ENCODE measurements around the gene TERB1.

GRCh38 chr16:66776457-66776856, 24.9 kb downstream of the TERB1 start:
- TF ChIP-seq CTCF (IDR thresholded peaks at IDR 0.05 in 8 of 11, conservative IDR thresholded peaks at IDR 0.05 in 3 of 11) (no peak), POLR2A (IDR thresholded peaks at IDR 0.05) (no peak)
